GM12872 (cell line): ENCODE measurements around the gene TNPO3.

Experiments
- TF ChIP-seq, protein P1 (sequence below): IDR thresholded peaks from 3 replicates; pipeline ENCODE4 v1.5.1; 2011; ENCODE audit warnings: low read depth, mild to moderate bottlenecking, low read length, moderate library complexity; ENCODE audit not compliant: insufficient read depth

Gene TNPO3

DNA sequence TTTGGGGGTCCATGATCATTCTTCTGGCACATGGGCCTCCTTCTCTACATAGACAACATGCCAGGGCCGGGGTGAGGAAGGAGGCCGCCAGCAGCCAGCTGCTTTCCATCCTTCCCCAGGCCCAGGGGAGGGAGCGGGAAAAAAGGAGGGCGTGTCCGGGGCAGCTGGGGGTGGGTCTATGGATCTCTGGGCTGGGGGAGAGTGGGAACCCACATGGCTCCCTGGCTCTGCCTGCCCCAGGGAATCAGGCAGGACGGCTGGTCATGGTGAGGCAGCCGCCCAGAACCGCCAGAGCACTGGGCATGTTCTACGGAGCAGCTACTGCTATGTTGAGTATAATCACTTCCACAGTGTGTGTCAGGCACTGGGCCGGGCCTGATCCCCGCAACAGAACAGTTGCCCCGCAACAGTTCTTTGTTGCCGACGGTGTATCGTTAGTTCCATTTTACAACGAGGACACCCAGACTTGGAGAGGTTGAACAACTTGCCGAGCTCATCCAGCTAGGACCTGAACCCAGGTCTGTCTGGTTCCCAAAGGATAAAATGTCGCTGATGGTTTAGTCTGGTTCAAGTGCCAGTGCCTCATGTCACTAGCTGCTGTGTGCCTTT is 123.6 kb downstream of the TNPO3 start:
- TF ChIP-seq, protein P1, sequence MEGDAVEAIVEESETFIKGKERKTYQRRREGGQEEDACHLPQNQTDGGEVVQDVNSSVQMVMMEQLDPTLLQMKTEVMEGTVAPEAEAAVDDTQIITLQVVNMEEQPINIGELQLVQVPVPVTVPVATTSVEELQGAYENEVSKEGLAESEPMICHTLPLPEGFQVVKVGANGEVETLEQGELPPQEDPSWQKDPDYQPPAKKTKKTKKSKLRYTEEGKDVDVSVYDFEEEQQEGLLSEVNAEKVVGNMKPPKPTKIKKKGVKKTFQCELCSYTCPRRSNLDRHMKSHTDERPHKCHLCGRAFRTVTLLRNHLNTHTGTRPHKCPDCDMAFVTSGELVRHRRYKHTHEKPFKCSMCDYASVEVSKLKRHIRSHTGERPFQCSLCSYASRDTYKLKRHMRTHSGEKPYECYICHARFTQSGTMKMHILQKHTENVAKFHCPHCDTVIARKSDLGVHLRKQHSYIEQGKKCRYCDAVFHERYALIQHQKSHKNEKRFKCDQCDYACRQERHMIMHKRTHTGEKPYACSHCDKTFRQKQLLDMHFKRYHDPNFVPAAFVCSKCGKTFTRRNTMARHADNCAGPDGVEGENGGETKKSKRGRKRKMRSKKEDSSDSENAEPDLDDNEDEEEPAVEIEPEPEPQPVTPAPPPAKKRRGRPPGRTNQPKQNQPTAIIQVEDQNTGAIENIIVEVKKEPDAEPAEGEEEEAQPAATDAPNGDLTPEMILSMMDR: no peak

DNA sequence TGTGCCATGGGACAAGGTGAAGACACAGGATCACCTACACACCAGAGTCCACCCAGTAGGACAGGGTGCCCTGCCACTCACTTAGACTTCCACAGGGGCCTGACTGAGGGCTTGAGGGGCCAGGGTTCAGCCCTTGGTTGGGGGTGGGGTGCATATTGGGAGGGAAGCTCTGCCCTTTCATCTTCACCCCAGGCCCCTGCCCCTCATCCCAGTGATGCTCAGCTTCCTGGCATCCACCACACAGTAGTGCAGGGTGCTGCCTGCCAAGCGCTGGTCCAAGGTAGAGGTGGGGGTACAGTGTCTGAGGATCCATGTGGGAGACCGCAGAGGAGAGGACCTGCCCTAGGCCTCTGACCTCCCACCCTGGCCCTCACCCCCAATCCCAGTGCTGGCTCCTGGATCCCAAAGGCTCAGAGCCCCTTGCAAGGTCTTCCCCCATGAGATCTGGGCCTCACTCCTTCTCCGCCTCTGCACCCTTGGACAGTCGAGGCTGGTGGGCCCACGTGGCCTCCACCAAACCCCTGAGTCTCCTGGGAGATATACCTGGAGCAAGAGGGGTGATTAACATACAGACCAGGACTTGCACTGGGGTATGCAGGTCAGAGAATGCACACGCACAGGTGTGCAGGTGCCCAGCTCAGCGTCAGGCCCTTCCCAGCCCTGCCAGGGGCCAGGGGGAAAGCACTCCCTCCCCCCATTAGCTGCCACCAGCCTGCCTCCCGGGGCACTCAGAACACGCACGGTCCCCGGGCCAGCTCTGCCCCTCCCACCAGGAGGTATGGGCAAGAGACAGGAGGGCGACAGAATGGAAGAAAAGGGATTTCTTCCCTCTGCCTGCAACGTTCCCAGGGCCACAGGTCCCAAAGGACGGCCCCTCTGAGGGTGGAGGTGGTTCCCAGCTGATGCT is 125.8 kb downstream of the TNPO3 start:
- TF ChIP-seq, protein P1: no peak

DNA sequence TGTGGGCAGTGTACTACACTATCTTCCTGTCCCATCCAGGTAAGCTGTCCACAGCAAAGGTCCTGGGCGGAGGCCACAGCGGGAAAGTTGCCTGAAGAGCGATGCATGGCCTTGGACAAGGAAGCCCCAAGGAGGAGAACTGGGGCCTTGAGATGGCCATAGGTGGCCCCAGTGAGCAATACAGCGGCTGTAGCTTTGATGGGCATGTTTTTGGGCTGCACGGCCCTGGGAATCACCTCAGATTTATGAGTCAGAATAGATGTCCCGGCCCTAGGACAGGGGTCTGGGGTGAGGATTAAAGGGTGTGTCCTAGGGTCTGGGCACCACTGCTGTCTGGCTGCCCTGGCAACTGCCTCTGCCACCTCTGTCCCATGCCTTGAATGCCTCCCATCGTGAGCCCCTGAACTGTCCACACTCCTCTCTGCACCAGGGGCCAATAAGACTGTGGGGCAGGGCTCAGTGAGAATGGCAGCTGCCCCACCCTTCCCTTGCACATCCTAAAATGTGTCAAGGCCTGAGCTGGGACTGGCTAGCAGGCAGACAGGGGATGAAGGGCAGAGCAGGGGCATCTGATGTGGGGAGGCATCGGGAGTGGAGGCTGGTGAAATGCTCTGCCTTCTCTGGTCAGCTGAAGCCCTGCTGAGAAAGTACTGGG is 126.6 kb downstream of the TNPO3 start:
- TF ChIP-seq, protein P1: no peak

DNA sequence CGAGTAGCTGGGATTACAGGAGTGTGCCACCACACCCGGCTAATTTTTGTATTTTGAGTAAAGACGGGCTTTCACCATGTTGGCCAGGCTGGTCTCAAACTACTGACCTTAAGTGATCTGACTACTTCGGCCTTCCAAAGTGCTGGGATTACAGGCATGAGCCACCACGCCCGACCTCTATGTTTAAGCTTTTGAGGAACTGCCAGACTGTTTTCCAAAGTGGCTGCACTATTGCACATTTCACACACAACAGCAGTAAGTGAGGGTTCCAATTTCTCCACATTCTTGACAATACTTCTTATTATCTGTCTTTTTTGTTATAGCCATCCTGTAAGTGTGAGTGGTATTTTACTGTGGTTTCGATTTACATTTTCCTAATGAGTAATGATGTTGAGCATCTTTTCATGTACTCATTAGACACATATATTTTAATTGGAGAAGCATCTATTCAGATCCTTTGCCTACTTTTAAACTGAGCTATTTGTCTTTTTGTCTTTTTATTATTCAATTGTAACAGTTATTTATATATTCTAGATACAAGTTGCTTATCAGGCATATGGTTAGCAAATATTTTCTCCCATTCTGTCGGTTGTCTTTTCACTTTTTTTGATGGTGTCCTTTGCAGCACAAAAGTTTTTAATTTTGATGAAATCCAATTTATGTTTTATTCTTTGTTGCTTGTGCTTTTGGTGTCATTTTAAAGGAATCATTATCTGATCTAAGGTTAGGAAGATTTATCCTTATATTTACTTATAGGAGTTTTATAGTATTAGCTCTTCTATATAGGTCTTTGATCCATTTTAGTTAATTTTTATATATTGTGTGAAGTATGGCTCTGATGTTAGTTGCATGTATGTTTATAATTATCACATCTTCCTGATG is 130.0 kb downstream of the TNPO3 start:
- TF ChIP-seq, protein P1: no peak

DNA sequence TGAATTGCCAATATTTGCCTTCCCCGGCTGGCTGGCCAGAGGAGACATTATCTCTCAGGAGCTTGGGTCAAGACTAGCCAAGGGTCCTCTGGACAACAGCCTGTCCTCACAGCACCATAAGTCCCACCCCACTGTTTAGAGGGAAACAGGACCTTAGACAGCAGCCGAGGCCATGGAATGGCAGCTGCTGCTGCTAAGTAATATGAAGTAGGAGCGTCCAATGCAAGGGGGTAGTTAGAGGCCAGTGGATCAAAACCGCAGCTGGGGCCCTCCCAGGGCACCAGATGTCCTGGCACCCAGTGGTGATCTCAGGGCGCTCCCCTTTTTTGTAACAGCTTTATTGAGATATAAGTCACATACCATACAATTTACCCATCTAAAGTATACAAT is 131.5 kb downstream of the TNPO3 start:
- TF ChIP-seq, protein P1: no peak

DNA sequence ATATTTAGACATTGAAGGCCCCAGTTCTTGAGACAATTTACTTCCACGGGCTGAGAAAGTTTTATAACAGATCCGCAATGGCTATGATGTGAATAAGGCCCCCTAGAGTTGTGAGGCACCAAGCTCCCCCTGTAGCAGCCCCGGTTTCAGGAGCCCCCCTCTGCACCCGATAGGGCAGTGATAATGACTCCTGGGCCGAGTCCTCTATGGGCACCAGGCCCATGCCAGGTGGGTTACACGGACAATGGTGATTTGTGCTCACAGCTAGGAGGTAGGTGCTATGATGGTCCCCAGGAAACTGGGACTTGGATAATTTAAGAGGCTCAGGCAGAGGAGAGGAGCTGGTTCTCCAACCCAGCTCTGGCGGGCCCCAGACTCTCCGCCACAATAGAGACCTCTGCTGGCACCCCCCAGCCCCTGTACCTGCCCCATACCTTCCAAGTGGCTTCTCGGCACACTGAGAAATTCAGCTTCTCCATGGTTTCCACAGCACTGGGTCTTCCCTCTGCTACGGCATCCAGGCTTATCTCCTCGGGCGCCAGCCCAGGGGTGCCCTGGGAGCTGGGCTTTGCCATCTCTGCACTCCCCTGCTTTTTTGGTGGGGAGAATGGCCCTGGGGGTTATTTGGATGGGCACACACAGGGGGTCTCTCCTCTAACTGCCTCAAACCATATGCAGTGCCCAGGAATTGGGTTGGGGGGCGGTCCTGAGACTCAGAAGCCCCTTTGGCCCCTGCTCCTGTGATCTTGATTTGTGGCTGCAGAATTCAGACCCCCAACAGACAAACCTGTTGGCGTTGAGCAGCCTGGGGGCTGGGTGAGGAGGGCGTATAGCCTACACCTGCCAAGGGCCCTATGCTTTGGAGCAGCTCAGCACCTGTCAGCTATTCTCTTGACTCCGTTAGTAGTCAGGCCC is 132.2 kb downstream of the TNPO3 start:
- TF ChIP-seq, protein P1: no peak
